GM04503 (cell line): ENCODE data around the gene DISC1.
"Not testable (repeated sequence)": the region's sequence is repeated elsewhere in the genome, so short reads cannot be mapped to it uniquely, and the experiment has no call there.

ENCODE experiments used
- DNase-seq: peaks from one replicate; pipeline ENCODE4 v3.0.0-alpha.2; 2012; ENCODE audit warnings: low read depth

DISC1 gene

DNA sequence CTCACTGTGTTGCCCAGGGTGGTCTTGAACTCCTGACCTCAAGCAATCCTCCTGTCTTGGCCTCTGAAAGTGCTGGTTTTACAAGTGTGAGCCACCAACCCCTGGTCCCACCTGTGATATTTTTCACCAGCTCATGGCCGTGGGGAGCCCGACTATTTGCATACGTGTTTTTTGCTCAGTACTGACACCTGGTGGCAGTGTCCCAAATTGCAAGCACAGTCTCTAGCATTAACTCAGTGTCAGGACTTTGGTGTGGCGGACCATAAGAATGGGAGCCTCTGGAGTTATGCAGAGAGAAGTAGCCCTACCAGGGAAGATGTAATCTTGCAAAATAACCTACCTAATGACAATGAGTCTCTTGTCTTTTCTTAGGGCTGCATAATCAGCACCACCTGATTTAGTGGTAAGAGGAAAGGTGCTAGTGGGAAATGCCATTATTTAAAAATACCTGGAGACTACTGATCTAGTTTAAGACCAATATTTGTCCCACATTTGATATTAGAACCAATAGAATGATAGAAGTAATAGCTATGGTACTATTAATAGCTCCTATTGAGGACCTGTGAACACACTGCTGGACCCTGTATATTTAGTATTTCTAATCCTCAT lies 305.4 kb downstream of the DISC1 start:
- no peak for DNase-seq

DNA sequence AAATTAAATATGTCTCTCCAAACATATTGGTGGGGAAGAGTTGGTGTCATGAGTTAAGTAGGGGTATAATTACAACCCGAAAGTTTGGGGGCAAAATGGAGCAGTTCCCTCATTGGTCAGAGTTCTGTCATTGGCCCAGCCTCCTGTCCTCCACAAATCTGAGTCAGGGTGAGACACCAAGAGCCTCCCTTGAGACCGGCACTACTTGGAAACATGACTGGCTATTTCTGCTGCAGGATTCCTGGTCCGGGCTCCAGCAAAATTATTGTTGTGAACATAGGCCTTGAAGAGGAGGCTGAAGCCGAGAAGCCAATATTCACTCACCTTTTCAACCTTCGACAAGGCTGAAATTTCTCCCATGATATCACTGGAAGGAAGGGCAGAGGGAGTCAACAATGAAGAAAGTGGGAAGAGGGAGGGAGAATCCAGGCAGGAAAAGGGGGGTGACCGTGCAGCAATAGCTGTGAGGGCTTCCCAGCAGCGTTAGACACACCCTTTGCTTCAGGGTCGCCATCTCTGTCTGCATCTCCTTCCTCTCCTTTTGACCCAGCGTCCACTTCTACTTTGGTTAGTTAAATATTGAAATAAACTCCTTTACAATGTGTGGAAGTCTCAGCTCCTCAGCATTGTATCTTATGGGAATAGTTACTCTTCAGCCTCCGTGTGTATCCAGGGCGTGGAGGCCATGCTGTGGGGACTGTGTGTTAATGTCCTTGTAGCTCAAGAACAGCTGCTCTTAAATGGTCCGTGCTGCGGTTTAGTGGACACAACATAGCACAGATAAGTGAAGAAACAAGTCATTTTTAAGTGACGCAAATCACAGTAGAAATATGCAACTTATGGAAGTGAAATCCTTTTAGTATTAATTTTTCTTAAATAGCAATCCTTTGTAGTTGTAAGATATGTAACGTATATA lies 307.4 kb downstream of the DISC1 start:
- DNase-seq, result no peak

DNA sequence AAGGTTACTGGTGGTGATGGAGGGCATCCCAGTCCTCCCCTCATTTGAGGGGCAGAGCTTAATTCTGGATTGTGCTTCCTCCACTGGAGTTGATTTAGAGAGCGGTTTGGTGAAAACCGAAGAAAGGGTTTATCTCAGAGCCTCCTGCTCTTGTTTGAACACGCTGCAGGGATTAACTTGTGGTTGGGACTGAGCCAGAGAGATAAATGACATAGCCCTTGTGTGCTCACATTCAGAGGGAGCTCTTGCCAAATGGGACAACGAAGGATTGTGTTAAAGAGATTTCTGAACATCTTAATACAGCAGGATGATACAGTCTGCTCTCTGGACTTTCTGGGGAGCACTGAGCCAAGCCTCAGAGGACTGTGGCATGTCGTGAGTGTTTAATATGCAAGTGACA lies 308.2 kb downstream of the DISC1 start:
- no peak for DNase-seq

DNA sequence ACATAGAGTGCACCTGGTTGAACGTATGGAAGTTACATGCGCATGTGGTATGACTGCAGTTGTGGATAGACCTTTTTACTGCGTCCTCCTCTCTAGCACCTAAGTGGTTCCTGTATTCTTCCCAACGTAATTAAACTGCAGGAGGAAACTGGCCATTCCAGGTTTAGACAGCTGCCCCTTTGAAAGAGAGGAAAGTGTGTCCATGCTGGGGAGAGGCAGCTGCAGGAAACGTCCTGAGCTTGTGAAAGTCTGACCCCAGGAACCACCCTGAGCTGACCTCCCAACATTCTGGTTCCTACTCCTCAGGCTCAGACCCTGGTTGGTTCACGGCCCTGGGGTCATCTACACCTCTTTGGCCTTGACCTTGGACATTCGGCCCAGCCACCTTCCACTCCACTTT lies 309.3 kb downstream of the DISC1 start:
- no peak for DNase-seq

DNA sequence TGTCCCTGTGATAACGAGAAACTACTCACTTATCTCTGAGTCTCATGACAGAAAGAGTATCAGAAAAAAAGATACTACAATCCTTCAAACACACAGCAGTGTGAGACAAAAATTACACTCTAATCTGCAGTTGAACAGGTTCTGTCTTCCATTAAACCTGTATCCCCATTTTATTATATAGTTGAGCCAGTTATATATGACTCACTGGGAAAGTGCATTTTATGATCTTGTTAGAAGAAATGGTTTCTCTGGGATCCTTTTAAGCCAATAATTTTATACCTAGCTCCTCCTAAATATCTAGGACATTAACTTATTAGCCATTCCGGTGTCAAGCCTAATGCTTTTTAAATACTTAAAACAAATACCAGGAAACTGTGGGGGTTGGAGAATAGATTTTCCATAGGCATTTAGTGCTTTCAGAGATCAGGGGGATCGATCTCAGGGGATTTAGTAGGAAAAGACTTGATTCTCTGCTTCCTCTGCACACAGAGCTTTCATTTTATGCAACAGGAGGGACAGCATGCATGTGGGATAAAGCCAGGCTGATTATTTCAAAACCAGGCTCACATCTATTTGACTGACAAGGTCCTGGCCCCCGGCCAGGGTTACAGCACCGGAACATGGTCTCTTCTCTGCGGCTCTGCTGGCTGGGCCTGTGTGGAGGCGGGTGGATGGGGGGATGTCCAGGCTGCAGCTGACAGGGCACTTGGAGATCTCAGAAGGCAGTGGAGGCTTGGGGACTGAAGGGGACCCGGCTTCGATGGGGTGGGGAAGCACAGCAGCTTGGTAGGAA lies 310.6 kb downstream of the DISC1 start:
- DNase-seq, result no peak

DNA sequence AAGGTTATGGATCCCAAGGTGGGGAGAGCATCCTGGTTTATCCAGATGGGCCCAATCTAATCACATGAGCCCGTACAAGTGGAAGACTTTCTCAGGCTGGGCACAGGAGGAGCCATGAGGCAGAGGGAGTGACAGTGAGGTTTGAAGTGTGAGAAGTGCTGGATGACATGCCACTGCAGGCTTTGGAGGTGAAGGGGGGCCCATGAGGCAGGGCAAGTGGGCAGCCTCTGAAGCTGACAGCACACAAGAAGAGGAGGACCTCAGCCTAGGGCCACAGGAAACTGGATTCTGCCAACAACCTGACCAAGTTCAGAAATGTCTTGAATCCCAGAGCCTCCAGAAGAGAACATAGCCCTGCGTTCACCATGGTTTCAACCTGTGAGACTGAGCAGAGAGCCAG lies 311.6 kb downstream of the DISC1 start:
- DNase-seq, result no peak

DNA sequence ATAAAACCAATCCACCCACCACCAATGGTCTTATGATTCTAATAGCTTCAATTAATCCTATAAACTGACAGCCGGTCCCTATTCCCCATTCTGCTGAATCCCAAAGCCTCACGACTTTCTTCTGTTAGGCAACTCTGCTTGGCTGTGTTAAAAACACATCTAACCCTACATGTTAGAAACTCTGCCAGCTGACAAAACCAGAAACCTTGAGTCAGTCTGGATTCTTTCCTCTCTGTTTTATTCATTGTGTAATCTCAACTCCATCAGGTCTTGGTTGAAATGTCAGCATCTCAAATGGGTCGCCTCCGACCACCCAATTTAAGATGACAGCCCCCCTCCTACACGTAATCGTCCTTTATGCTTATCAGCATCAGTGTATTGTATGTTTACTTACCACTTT lies 312.1 kb downstream of the DISC1 start:
- no peak for DNase-seq

DNA sequence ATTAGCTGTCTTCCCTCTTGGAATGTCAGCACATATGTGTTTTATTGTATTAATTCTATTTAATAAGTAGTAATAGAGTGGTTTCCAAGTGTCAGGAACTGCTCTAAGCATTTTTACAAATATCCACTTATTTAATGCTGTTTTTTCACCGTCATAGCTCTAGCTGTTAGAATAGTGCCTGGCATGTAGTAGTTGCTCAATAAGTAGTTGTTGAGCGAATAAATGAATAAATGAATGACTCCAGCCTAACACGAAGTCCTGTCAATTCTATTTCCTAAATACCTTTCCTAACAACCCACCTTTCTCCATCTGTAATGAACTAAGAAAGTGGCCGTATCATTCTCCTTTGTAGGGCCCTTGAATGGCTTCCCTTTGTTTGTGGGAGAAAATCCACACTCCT lies 312.5 kb downstream of the DISC1 start:
- DNase-seq, result no peak

DNA sequence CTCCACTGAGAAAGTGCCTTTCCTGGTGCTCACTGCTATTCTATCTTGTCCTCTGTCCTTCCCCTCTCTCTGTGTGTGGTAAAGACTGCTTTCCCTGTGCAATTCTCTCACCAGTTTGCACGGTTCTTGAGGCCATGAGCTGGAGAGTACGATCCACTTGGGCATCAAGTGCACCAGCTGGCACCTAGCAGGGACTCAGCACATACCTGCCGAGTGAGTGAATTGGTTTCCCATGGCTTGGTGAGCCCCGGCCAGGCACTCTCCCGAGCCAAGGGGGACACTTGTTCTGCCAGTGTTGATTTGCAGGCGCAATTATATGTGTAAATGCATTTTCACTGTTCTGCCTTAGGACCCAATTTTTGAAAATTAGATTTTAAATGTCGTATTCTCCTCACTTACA lies 313.5 kb downstream of the DISC1 start:
- no peak for DNase-seq

DNA sequence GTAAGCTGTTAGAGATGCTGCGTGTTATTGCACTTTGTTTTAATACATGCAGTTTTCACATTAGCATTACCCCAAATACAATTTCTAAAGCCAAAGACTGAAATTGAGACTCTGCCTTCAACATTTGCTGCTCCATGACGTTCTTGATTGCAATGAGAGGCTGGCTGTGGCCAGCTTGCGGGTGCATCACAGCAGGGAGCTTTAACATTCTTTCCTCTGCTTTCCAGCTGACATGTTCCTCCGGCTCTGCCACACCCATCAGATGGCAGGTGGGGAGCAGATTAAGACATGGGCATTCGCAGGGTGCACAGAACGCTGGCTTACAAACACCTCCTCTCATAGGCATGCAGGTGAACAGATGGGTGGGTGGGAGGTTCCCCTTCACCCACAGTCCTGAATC lies 314.1 kb downstream of the DISC1 start:
- no peak for DNase-seq

DNA sequence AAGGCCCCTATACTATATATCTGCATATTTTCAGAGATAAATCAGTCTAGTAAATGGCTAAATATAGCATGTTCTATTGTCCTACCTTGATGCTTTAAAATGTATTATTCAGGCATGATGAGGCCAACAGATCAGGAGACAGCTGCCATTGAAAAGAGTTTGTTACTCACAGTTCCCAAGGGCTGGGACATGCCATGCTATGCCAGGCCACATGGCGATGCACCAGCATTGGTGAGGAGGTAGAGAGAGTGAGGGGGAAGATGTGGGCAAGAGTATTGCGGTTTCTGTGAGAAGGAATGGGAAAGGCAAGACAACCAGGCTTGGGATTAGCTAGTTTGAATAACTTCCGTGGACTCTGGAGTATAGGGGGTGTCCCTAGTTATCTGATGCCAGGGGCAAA lies 316.5 kb downstream of the DISC1 start:
- DNase-seq, result no peak

DNA sequence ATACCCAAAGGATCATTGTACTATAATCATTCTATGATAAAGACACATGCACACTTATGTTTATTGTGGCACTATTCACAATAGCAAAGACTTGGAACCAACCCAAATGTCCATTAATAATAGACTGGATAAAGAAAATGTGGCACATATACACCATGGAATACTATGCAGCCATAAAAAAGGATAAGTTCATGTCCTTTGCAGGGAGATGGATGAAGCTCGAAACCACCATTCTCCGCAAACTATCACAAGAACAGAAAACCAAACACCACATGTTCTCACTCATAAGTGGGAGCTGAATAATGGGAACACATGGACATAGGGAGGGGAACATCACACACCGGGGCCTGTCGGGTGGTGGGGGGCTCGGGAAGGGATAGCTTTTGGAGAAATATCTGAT lies 321.5 kb downstream of the DISC1 start:
- DNase-seq, result not testable (repeated sequence)

DNA sequence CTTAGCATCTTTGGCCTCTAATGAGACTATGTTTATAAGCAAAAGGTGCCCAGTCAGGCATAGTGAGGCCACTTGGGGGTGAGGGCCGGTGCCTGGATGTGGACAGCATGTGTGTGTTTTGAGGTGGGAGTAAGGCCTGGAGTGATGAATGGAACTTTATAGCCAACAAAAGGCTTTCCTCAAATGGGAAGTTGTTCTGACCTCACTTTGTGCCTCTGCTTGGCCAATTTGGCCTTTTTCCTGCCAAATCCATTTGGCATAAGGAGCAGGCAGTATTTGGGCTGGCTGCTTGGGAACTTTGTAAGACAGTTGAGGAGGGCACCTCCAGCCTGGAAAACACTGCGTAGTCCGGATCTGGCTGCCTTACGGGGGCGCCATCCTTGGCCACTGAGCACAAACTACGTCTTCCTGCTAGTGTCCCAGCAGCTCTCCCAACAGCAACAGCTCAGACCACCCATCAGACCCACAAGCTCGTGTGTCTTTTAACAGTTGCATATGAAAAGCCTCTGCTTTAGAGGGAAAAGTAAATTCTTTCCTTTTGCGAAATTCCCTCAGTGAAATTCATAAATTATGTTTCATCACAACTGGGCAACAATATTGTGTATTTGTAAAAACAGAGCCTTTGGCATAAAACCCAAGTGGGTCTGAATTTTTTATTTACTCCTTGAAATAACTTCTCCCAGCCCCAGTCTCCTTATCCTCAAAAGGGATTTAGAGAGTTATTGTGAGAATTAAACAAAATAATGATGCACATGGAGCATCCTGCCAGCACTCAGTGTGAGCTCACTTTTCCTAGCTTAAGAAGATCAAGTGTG lies 322.9 kb downstream of the DISC1 start:
- DNase-seq, result no peak

DNA sequence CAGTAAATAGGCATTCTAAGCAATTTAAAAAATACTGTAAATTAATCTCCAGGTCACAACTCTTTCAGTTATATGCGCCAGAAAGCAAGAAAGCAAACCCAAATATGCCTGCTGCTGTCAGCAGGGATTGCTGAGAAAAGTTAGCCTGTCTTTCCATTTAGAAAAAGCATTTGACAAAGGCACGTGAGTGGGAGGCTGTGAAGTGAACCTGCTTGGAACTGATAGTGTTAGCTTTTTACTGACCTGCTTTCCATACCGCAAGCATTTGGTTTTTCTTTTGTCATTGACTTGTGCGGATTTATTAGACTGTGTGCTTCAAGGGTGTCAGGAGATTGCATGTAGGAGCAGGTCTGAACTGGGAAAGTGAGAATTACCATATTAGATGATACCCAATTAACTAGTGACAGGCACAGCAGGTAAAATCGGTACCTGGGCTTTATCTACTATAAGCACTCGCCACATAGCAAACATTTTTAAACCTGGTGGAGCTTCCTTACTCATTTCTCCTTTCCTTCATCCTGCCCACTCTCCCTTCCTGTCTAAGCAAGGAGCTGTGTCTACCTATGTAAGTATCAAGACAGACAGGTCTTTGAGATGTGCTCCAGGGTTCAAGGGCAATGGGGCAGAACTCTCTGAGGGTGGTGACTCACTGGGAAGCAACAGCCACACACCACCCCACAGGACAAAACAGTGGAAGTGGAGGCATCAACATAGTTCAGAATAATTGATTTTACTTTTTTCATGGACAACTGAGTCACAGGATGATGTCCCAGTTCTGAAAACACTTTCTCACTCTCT lies 323.9 kb downstream of the DISC1 start:
- no peak for DNase-seq

DNA sequence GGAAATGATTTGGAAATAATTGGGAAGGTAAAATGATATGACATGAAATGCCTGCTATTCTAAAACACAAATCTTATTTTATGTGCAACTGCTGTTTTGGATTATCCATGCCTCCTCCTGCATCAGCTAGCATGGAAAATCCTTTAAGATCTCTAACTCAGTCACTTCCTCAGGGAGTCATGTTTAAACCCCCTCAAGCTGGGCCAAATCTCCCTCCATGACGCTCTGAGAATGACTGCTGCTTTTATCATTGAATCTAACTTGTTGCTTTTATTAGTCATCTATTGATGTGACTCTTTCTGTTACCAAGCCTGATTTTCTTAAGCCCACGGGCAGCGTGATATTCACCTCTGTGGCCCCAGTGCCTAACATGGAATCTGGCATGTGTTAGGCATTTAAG lies 324.8 kb downstream of the DISC1 start:
- no peak for DNase-seq

DNA sequence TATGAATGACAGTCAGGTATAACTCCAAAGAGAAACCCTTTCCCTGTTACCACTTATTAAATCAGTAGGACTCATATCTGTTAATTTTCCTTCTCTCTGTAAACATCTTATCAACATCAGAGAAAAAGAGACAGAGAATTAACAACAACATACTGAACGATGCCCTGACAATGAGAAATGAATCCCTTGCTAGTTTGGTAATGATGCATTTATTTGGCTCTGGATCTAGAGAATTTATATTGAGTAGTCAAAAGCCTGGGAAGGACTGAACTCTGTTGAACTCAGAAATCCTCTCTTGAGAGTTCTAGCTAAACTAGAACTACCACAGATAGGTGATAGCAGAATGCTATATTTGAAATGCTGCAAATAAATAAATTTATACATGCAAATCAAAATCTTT lies 325.6 kb downstream of the DISC1 start:
- no peak for DNase-seq

DNA sequence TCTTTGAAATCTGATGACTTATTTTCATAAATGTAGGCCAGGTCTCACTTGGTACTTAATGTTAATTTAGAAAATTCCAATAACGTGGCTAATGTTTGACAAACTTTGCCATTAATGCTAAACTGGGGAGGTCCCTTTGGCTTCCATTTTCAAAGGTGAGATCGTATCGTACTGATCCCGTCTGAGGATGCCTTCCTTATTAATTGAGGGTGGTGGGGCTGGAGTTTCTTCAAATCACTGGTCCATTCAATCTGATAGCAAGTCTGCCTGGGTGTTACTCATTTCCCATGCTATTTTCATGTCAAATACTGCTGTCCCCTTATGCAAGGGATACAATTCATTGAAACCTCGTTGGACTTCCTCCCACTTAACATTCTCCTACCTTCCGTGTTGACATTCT lies 327.1 kb downstream of the DISC1 start:
- no peak for DNase-seq

DNA sequence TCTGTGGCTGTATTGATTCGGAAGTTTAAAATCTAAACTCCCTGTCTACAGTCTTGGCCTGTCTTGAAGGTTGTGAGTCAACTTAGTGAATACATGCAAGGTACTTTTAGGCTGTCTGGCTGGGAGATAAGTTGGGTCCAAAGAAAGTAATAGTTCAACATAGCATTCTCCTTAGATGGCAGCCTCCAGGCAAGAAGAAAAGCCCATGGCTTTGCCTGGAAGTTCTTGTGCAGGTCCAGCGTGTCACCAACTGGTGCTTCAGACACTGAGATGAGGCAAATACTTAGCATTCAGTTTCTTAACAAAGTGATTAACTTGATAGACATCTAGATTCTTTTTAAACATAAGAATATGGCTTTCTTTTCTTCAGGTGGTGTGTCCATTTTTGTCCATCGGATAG lies 328.2 kb downstream of the DISC1 start:
- no peak for DNase-seq

DNA sequence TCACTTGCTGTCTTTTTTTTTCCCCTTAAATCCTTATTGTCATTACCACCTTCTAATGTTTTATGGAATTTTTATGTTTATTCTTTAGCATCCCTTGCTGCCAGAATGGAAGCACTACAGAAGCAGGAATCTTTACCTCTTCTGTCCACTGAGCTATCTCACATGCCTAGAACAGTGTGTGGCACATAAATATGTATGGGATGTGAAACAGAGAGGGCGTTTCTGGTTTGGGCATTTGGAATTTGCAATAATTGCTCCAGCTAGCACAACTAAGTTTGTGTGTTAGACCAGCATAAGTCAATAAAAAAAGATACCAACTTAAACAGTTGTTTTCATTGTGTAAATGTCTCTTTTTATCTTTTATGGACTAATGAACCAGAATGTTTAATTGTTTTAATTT lies 330.8 kb downstream of the DISC1 start:
- DNase-seq, result no peak

DNA sequence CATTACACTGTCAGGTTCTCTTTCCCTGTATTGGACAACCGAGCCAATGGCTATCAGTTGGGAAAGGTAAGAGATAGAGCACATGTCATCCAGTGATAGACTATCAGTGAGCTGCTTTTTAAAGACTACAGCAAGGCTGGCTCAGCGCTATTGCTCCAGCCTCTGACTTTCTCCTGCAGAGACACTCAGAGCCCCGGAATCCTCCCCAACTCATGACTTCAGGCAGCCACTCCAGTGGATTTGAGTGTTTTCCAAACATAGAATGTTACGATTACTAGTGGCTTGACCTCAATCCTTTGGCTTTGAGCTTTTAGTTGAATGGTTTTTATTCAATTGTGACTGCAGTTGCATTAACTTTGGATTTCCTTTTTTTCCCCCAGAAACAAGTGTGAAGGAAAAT lies 331.9 kb downstream of the DISC1 start:
- no peak for DNase-seq

DNA sequence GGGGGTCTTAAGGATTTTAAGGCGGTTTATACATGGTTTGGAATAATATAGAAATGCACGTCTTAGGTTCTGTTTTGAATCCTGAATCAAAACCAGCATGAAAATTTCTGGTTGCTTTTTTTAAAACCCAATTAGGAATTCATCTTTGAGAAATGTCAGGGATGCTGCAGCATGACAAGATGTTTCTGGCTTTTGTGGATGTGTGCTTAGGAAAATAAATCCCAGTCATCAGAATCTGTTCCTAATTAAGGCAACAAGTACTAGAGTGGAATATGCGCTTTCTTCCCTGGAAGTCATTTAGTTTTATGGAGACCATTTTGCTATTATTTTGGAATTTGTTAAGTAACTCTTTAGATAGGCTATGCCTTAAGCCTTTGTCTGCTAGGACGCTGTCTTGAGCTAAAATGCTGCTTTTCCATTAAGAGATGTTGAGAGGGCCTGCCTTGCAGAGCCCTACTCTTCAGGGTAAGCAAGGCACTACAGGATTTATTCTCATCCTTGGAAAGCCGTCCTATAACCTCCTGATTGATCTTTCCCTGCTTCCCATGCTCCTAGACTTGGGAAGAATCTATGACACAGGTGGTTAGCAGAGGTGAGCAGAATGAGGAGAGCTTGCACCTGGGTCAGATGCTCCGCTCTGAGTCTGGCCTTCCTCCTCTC lies 332.8 kb downstream of the DISC1 start:
- no peak for DNase-seq
